GM12891 (cell line): Measurements from ENCODE around the gene YES1.

Experiments used
- DNase-seq: peaks from one replicate; pipeline ENCODE4 v3.0.0; 2011; ENCODE audit warnings: low spot score; ENCODE audit not compliant: insufficient read length
- FAIRE-seq: peaks from 2 replicates; lab custom pipeline; 2011; peaks lifted over from hg19 to GRCh38; lab: Jason Lieb, UNC
- PAX5 ChIP-seq: IDR thresholded peaks from 2 replicates; pipeline ENCODE4 v1.6.1; 2011; ENCODE audit warnings: low read length, moderate library complexity, mild to moderate bottlenecking; ENCODE audit not compliant: insufficient read depth, severe bottlenecking
- POLR2A ChIP-seq: IDR thresholded peaks from 2 replicates; pipeline ENCODE4 v1.6.1; 2011; ENCODE audit warnings: low read depth, low read length, control low read depth
- POLR2AphosphoS5 ChIP-seq: IDR thresholded peaks from 2 replicates; pipeline ENCODE4 v1.6.1; 2011; ENCODE audit warnings: low read depth, low read length, control low read depth
- POU2F2 ChIP-seq: IDR thresholded peaks from 2 replicates; pipeline ENCODE4 v1.6.1; 2011; ENCODE audit warnings: low read depth, mild to moderate bottlenecking, control low read depth, low read length, moderate library complexity
- SPI1 ChIP-seq: IDR thresholded peaks from 2 replicates; pipeline ENCODE4 v1.6.1; 2011; ENCODE audit warnings: low read depth, low read length, control low read depth
- TAF1 ChIP-seq: IDR thresholded peaks from 2 replicates; pipeline ENCODE4 v1.6.1; 2011; ENCODE audit warnings: low read depth, low read length, control low read depth

YES1 gene

DNA sequence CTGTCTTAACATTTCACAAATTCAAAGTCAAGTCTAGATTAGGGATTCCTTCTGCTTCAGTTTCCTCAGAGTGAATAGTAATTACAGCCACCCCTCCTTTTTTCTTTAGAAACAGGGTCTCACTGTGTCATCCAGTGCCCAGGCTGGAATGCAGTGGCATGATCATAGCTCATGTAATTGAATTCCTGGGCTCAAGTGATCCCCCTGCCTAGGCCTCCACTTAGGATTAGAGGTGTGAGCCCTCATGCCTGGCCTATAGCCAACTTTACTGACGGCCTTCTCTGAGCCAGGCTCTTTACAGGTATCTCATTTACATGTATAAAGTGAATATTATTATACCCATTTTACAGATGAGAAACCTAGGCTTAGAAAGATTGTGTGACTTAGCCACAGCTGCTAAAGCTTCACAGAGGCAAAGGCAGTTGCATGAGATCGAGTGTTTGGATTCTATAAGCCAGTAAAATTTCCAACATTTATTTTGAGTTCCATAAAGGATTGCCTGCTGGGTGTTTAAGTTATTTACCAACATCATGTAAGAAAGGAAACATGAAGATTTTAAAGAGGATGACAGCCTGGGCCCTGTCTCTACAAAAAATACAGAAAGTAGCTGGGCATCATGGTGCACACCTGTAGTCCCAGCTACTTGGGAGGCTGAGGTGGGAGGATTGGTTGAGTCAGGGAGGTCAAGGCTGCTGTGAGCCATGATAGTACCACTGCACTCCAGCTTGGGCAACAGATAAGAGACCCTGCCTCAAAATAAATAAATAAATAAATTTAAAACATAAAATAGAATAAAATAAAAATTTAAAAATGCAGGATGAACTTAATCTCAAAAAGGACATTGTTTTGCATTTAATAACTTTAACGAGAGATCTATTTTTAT is 101.4 kb downstream of the YES1 start:
- DNase-seq (no peak), FAIRE-seq (no peak)
- no peak for TF ChIP-seq POU2F2
- TF ChIP-seq PAX5: no peak
- no peak for TF ChIP-seq TAF1
- no peak for TF ChIP-seq POLR2AphosphoS5
- no peak for TF ChIP-seq SPI1
- no peak for TF ChIP-seq POLR2A

- TF ChIP-seq POLR2A (no peak), POU2F2 (no peak), POLR2AphosphoS5 (no peak)
Measured at GRCh38 chr18:709771-710170, 102.3 kb downstream of the YES1 start.

DNA sequence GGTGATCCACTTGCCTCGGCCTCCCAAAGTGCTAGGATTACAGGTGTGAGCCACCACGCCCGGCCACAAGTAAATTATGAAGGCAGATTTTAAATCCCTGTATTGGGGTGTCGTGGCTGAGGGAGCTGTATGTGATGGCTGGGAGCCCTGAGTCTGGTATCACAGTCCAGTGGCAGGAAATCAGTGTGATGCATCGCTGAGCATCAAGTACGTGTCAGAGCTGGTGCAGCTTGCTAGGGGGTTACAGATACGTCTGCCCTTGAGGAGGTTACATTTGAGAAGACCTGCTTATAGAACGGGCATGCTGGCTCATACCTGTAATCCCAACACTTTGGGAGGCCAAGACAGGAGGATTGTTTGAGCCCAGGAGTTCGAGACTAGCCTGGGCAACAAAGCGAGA is 103.9 kb downstream of the YES1 start:
- FAIRE-seq: no peak
- TF ChIP-seq PAX5 (peak; percentile 20), POLR2A (no peak)
- no peak for DNase-seq

More at GRCh38 chr18:709771-710170, 102.3 kb downstream of the YES1 start:
- FAIRE-seq: no peak
- DNase-seq: no peak

DNA sequence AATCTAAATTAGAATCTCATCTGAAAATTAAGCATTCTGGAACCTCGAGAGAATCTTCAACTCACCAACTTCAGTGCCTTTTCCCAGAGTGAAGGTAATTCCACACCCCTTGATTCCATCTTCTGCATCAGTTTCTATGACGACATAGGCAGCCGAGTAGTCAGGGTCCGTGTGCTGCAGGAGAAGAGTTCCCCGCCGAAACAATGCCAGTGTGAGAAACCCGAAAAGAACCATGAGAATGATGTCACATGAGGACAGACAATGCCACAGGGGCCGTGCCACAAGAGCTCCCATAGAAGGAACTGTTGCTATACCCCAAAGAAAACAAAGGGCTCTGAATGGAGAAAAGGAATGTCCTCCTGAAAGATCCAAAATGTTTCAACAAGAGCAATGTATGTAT is 105.6 kb downstream of the YES1 start:
- no peak for FAIRE-seq
- no peak for DNase-seq
- TF ChIP-seq POU2F2: no peak
- no peak for TF ChIP-seq POLR2AphosphoS5
- no peak for TF ChIP-seq TAF1
- no peak for TF ChIP-seq SPI1
- no peak for TF ChIP-seq POLR2A
- TF ChIP-seq PAX5: no peak

DNA sequence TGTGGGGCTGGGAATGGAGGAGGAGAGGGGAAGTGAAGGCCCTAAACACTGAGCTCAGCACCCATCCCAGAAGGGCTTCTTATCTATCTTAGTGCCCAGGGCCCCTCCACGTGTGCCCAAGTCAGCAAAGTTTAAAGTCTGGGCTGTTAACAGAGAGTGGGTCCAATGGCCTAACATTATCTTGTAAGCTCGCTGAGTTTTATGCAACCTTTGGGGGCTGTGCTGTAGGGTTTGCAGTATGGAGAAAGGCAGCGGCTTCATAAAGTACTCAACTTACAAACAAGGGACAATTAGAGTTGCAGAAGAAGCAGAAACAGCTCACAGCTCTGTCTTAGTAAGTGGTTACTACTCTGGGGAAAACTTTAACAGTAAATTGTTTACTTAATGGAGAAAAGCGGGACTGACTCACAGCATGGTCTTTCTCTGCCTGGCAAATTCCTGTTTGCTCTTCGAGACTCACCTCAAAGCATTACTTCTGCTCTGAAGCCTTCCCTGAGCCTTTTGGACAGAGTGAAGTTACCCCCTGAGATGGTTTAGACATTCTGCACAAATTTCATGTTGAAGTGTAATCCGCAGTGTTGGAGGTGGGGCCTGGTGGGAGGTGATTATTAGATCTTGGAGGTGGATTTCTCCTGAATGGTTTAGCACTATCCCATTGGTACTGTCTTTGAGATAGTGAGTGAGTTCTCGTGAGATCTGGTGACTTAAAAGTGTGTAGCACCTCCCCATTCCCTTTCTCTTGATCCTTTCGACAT is 108.7 kb downstream of the YES1 start:
- no peak for FAIRE-seq
- no peak for DNase-seq
- no peak for TF ChIP-seq POU2F2
- TF ChIP-seq POLR2A: no peak
- TF ChIP-seq TAF1: no peak
- TF ChIP-seq POLR2AphosphoS5: no peak
- TF ChIP-seq PAX5: no peak
- TF ChIP-seq SPI1: no peak

DNA sequence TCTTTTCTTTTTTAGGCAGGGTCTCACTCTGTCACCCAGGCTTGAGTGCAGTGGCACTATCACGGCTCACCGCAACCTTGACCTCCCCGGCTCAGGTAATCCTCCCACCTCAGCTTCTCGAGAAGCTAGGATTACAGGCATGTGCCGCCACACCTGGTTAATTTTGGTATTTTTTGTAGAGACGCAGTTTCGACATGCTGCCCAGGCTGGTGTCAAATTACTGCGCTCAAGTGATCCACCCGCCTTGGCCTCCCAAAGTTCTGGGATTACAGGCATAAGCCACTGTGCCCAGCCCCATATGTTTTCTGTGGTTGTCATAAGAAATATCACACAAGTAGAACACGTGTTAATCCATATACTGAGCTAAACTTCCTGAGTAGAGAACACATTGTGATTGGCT is 114.2 kb downstream of the YES1 start:
- FAIRE-seq: no peak
- TF ChIP-seq TAF1: no peak
- no peak for TF ChIP-seq POU2F2
- no peak for TF ChIP-seq POLR2AphosphoS5
- TF ChIP-seq SPI1: no peak
- TF ChIP-seq PAX5: no peak
- no peak for TF ChIP-seq POLR2A
- no peak for DNase-seq

DNA sequence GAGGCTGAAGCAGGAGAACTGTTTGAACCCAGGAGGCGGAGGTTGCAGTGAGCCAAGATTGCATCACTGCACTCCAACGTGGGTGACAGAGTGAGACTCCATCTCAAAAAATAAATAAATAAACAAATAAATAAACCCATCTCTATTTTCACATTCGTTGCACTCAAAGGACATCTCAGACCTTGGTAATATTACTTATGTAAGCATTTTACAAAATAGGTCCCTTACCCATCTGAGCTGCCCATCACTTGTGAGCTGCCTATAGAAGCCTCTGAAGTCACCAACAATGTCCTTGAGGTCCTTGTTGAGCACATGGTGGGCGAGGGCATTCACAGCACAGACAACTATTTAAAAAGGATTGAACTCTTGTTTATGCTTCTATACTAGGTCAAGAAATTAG is 115.0 kb downstream of the YES1 start:
- FAIRE-seq (no peak), DNase-seq (no peak)
- TF ChIP-seq POU2F2 (no peak), POLR2AphosphoS5 (no peak), TAF1 (no peak), SPI1 (no peak), POLR2A (no peak), PAX5 (no peak)

- no peak for DNase-seq
- FAIRE-seq: no peak
- TF ChIP-seq SPI1: no peak
- no peak for TF ChIP-seq POU2F2
- no peak for TF ChIP-seq POLR2A
- TF ChIP-seq PAX5: no peak
- no peak for TF ChIP-seq POLR2AphosphoS5
- TF ChIP-seq TAF1: no peak
Measured at GRCh38 chr18:693466-694187, 118.4 kb downstream of the YES1 start.

GRCh38 chr18:692824-693223 is 119.2 kb downstream of the YES1 start:
- FAIRE-seq (no peak), DNase-seq (no peak)
- TF ChIP-seq SPI1 (no peak), POU2F2 (no peak), POLR2A (no peak), POLR2AphosphoS5 (no peak), TAF1 (no peak), PAX5 (no peak)
